HG03565 (cell line): ENCODE measurements around the gene PGAP3.

Experiments used
- ATAC-seq: cut with Tn5 transposase; IDR thresholded peaks from one replicate; pipeline ENCODE4 v1.9.1; 2021; ENCODE audit warnings: mild to moderate bottlenecking, moderate library complexity; ENCODE audit not compliant: unreplicated experiment

Gene PGAP3

DNA sequence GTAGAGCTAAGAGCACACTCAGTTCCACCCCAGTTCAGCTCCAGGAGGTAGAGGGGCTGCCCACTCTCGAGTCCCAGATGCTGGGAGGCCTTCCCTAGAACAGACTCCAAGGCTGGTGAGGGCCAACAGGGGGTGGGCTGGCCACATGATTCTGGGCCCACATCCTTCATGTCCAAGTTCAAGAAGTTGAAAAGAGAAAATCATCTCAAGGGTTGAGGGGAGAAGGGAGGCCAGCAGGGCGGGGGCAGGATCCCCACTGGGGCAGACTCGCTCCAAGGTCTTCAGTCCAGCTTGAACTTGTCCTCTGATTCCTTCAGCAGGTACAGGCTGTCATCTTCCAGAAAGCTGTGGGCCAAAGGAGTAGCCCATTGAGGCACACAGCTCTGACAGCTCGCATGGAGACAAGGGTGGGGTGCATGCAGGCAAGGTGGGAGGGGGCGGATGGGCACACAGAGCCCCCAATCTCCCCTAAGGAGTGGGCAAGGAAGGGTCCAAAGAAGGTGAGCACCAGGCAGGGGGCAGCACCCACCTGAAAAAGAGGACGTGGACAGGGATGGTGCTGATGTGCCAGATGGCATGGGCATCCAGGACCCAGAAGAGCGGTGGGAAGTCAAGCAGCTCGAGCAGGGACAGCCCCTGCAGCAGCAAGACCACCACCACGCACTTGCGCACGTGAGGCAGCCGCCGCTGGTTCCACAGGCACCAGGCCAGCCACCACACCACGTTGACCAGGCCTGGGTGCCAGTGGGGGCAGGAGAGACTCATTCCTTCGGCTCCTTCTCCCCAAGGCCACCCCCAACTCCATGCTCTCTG, 15.1 kb downstream of the PGAP3 start:
- ATAC-seq = no peak

DNA sequence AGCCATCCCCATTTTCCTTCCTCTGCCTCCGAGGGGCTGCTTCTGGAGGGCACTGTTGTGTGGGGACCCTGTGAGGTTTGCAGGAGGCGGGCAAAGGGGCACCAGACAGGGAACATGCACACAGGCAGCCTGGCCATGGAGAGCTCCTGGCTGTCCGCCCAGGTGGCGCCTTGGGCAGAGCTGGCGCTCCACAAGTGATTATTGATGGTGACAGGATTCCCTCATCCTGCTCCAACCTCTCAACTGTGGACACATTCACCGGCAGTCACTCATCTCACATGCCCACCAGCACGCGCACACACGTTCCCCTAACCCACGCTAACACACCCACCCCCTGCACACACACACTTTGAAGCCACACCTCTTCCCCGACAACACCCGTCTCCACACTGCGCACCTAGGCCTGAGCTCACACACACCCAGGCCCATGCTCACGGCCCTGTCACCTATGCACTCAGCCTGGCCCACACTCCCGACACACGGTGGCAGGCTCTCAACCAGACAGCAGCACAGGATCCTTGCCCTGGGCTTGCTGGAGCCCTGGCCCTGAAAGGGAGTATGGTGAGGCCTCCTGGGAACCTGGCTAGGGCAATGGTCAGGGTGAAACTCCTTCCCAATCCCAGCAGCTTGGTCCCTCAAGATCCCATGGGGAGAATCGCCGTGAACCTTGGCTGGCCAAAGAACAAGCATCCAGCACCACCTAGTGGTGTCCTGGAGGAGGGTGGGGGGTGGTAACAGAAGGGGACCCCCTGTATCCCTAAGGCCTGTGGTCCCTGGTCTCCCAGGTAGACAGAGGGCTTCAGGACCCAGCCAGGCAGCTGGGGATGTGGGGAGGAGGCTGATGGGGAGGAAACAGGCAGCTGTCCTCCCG, 16.0 kb downstream of the PGAP3 start:
- no peak for ATAC-seq

DNA sequence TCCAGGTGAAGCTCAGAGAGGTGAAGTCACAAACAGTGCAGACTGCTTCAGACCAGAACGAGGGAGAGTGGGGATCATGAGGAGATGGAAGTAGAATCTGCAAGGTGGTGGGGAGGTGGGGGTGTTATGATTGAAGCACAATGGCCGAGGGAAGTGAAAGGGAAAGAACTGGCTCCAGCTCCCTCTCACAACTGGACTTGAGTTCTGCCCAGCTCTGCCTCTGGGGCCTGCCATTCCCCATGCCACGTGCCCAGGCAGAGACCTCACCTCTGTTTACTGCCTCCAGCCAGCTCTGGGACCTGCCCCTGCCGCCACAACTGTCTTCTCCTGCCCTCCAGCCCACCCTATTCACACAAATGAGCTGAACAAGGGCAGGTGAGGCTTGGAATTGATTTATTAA, 17.1 kb downstream of the PGAP3 start:
- no peak for ATAC-seq

DNA sequence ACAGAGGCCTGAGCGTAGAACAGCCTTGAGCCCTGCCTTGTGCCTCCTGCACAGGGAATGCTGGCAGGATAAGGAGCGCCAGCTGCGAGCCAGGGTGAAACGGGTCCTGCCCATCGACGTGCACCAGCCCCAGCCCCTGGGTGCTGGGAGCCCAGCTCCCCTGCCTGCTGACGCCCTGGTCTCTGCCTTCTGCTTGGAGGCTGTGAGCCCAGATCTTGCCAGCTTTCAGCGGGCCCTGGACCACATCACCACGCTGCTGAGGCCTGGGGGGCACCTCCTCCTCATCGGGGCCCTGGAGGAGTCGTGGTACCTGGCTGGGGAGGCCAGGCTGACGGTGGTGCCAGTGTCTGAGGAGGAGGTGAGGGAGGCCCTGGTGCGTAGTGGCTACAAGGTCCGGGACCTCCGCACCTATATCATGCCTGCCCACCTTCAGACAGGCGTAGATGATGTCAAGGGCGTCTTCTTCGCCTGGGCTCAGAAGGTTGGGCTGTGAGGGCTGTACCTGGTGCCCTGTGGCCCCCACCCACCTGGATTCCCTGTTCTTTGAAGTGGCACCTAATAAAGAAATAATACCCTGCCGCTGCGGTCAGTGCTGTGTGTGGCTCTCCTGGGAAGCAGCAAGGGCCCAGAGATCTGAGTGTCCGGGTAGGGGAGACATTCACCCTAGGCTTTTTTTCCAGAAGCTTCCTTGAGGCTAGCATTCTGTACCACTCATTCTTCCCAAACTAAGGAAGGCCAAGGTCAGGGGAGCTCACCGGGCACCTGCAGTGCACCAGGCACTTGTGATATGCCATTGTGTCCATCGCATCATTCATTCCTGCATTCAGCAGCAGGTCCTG, 17.7 kb downstream of the PGAP3 start:
- ATAC-seq = no peak

DNA sequence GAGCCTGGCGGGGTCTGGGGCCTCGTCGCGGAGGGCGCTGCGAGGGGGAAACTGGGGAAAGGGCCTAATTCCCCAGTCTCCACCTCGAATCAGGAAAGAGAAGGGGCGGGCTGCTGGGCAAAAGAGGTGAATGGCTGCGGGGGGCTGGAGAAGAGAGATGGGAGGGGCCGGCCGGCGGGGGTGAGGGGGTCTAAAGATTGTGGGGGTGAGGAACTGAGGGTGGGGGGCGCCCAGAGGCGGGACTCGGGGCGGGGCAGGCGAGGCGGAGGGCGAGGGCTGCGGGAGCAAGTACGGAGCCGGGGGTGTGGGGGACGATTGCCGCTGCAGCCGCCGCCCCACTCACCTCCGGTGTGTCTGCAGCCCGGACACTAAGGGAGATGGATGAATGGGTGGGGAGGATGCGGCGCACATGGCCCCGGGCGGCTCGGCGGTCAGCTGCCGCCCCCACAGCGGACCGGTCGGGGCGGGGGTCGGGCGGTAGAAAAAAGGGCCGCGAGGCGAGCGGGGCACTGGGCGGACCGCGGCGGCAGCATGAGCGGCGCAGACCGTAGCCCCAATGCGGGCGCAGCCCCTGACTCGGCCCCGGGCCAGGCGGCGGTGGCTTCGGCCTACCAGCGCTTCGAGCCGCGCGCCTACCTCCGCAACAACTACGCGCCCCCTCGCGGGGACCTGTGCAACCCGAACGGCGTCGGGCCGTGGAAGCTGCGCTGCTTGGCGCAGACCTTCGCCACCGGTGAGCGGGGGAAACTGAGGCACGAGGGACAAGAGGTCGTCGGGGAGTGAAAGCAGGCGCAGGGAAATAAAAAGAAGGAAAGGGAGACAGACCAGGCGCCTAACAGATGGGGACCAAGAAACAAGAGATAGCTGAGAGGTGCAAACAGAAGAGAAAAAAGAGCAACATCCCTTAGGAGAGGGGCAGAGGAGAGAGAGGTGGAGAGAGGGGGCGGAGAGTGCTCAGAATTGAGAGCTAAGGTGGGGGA, 19.6 kb downstream of the PGAP3 start, which contains the start of gene PNMT:
PNMT (plus strand) TSS at position 509 of the 980 bp plus-strand sequence; CDS start at position 532, 23 bp downstream.
- no peak for ATAC-seq

DNA sequence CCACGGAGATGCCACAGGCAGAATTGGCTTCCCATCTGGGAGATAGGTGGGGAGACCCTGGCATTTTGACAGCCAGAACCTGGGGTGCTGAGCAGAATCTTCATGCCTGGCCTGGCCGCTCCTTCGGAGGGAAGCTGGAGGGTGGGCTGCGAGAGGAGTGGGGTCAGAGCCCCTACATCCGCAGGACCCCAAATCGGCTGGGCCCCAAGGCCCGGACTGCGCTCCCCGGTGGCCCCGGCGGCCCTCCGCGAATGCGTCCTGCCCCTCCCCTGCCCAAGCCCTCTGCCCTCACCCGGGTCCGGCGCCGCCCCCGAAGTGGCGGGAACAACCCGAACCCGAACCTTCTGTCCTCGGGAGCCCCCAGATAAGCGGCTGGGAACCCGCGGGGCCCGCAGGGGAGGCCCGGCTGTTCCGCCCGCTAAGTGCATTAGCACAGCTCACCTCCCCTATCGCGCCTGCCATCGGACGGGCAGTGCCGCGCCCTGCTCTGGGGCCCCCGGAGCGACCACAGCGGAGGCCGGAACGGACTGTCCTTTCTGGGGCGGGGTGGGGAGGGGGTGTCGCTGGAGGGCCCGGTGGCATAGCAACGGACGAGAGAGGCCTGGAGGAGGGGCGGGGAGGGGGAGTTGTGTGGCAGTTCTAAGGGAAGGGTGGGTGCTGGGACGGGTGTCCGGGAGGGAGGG, 20.5 kb downstream of the PGAP3 start:
- no peak for ATAC-seq

DNA sequence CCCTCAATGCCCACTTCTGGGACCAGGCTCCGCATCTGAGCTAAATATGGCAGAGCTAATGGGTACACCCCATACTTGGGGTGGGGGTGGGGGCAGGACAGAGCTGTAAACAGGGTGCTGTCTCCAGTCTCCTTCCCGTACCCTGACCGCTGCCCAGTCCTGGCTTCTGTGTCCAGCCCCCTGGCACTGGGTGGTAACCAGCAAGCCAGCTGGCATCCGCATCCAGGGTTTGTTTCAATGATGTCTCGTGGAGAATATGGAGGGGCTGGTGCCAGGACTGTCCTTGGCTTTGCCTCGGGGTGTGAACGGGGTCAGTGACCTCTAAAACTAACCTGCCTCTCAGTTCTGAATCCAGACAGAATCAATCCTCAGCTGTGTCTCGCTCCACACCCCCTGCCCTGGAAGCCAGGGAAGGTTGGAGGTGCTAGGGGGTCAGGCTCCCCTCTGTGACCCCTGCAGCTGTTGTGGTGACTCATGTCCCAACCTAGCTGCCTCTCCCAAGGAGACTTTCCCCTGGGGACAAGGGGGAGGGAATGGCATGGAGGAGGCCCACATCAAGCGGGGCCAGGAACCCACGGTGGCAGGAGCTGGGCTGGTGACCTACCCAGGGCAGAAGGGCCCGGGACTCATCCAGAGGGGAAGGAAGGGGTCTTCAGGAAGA, 21.1 kb downstream of the PGAP3 start:
- no peak for ATAC-seq

DNA sequence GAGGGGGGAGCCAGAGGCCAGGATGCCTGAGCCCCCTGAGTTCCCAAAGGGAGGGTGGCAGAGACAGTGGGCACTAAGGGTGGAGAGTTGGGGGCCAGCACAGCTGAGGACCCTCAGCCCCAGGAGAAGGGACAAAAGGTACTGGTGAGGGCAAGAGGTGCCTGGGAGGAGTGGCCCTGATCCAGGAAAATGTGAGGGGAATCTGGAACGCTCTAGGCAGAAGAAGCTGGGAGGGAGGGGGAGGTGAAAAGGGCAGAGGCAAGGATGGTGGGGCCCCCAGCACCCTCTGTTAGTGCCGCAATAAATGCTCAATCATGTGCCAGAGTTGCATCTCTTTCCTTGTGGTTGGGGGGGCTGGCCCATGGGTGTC, 21.6 kb downstream of the PGAP3 start:
- no peak for ATAC-seq

DNA sequence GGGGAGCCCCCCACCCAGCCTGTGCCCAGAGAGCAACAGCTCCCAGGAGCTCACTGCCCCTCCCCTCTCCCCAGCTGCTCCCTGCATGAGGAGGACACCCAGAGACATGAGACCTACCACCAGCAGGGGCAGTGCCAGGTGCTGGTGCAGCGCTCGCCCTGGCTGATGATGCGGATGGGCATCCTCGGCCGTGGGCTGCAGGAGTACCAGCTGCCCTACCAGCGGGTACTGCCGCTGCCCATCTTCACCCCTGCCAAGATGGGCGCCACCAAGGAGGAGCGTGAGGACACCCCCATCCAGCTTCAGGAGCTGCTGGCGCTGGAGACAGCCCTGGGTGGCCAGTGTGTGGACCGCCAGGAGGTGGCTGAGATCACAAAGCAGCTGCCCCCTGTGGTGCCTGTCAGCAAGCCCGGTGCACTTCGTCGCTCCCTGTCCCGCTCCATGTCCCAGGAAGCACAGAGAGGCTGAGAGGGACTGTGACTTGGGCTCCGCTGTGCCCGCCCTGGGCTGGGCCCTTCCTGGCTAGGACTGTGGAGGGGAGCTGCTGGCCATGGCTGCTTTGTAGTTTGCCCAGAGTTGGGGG, 22.1 kb downstream of the PGAP3 start:
- ATAC-seq = no peak

DNA sequence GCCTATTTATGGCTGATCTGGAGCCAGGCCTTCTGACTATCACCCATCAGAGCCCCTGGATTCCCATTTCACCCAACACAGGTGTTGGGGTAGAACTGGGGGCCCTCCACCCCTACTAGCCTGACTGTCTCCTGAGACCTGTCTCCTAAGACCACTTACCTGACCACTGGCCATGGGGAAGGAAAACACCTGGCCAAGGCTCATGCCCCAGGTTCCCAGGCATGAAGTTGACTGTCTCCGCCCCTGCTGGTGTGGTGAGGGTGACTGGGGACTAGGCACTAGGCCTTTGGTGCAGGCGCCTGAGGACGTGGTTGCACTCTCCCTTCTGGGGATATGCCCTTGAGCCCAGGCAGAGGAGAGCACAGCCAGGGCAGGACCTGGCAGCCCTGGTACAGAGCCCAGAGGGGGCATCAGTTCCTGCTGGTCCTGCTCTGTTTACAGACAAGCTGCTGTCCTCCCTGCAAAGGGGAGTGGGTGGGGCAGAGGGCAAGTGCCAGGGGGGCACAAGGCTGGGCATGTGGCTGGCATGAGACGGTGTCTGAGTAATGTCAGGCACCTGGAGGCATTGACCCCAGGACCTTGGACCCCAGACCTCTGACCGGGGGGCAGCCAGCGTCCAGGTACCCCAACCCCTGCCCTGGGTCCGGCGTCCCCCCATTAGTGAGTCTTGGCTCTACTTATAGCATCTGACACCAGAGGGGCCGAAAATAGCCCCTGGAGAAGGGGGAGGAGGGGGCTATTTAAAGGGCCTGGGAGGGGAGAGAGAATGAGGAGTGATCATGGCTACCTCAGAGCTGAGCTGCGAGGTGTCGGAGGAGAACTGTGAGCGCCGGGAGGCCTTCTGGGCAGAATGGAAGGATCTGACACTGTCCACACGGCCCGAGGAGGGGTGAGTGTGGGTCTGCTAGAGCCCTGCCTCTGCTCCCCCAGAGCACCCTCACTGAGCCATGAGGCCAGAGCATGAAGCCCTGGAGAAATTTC, 23.0 kb downstream of the PGAP3 start, which contains the start of gene TCAP:
TCAP (plus strand) TSS at position 769 of the 981 bp plus-strand sequence; CDS start at position 780, 11 bp downstream.
- no peak for ATAC-seq

DNA sequence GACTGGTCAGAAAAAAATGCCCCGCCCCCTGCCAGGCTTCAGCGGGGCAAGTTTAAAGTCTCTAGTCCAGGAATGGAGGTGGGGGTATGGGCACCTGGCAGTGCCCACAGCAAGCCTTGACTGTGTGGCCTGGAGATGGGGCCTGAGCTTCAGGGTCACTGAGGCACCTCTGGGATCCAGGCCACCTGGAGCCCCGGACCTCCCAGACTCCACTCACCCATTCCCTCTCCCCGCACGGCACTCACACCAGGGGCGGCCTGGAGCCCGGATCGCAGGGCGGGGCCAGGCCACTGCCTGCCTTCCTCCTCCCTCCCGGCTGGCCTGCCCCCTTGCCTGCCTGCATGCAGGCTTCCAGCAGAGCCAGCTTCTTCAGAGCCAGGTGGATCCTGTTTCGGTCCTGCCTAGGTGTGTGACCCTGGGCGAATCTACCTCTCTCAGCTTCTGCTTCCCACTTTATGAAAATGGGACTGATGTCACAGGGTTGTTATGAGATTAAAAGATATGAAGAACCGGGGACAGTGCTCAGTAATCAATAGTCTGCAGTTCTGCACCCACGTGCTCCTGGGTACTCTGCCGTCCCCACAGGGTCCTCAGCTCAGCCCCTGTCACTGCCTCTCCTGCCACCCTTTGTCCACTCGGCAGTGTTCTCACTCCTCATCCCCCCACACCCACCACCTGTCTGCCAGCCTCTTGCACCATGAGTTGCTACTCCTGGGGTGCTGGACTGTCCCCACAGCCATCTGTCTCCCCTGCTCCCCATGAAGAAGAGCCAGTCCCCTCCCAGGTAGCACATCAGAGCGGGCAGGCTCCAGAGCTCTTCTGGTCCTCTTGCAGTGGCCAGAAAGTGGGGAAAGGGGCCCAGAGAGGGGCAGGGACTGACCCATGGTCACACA, 23.9 kb downstream of the PGAP3 start:
- no peak for ATAC-seq

DNA sequence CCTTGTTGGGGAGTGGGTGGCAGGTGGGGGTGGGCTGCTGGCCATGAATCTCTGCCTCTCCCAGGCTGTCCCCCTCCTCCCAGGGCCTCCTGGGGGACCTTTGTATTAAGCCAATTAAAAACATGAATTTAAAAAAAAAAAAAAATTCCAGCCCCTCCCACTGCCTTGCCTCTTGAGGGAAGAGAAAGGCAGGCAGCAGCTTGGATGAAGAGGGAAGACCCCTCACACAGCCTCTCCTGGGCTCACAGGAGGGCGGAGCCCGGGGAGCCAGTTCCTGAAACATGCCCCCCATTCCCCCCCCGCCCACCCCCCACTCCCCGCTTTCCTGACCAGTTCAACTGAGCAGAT, 24.5 kb downstream of the PGAP3 start:
- no peak for ATAC-seq

DNA sequence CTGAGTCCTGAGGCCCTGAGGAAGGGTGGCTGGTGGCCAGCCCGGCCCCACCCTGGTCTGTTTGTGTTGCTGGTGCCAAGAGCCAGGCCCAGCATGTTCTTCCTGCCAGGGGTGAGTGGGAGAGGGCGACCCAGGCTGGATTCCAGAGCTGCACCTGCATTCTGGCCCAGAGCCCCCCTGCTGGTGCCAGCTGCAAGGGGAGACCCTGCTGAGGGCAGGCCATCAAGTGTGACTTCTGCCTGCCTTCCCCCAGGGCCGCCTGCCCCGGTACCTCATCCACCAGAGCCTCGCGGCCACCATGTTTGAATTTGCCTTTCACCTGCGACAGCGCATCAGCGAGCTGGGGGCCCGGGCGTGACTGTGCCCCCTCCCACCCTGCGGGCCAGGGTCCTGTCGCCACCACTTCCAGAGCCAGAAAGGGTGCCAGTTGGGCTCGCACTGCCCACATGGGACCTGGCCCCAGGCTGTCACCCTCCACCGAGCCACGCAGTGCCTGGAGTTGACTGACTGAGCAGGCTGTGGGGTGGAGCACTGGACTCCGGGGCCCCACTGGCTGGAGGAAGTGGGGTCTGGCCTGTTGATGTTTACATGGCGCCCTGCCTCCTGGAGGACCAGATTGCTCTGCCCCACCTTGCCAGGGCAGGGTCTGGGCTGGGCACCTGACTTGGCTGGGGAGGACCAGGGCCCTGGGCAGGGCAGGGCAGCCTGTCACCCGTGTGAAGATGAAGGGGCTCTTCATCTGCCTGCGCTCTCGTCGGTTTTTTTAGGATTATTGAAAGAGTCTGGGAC, 25.1 kb downstream of the PGAP3 start:
- no peak for ATAC-seq

DNA sequence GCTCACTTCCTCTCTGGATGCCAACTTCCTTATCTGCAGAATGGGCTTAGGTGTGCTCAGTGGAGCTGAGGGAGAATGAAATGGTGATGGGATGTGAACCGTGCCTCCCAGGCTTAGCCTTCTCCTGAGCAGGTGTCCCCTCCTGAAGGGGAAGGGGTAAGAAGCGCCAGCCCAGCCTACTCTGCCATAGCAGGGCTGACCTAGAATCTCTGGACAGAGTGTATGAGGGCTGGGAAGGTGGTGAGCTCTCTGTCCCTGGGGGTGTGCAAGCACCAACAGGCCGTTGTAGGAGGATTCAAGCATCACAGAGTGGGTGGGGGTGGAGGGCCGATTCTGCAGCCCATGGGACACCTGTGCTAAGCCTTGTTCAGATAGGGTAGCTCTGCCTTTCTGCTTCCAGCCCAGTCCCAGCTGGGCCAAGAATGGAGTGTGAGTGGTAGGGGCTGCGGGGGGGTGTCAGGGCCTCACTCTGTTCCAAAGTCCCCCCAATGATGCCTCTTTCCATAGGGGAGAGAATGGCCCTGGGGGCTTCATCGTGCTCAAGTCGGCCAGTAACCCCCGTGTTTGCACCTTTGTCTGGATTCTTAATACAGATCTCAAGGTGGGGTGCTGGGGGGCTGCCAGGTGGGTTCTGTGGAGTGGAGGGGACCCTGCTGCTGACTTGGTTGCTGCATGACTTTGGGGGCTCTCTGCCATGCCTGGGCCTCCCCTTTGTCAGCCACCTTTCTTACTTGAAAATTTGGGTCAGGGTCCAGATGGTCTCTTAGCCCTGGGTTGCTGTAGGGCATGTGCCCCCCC, 25.9 kb downstream of the PGAP3 start:
- no peak for ATAC-seq
